HepG2 (cell line): ENCODE results near the gene SMIM38. TPM values are rescaled to one million over a fixed set of nuclear protein-coding genes. Genes with fewer than 3 reads are reported as not detected.

ENCODE experiments used
- ATAC-seq: fragments of 200-7000 bp; cut with Tn5 transposase; 3 replicates; pipeline ENCODE4 v1.9.1; 2020; ENCODE audit warnings: mild to moderate bottlenecking, moderate library complexity
- BruUV-seq: library from RNA; stranded (reverse); fragments of 400-500 nt; replicated peaks from 2 replicates; lab custom pipeline; 2021; lab: Mats Ljungman, UMichigan
- CTCF ChIA-PET: fragments of 300-600 bp; formaldehyde crosslinking; extraction: SDS; loops from one replicate; lab custom pipeline; 2021; ENCODE audit warnings: low total read pairs, inconsistent platforms, low intra/inter-chr PET ratio; lab: Yijun Ruan, JAX
- POLR2A ChIA-PET: fragments of 350-600 bp; sonication (Branson Sonifier 250); formaldehyde crosslinking; loops from one replicate; lab custom pipeline; 2020; ENCODE audit warnings: antibody characterized with exemption, inconsistent platforms; lab: Yijun Ruan, JAX
- DNase-seq: peaks from one replicate; pipeline ENCODE4 v3.0.0-alpha.2; 2015; ENCODE audit warnings: low spot score
- FAIRE-seq: peaks from 3 replicates; lab custom pipeline; 2011; peaks lifted over from hg19 to GRCh38; lab: Jason Lieb, UNC
- H2AFZ ChIP-seq: one replicate; pipeline ENCODE4 v1.6.1; 2011; ENCODE audit warnings: low read length, inconsistent platforms
- H3K27ac ChIP-seq: fragments of 300-600 bp; 3 replicates; pipeline ENCODE4 v1.8.0; 2011; ENCODE audit warnings: mixed run types, mild to moderate bottlenecking, mixed read lengths, low read length, inconsistent platforms; ENCODE audit not compliant: insufficient read depth; ENCODE audit errors: extremely low read length
- H3K27me3 ChIP-seq, 2 experiments: fragments of 200-600 bp in 1 of 2; 2 replicates in 1 of 2; 3 replicates in 1 of 2; pipeline versions ENCODE4 v1.6.0 to v1.8.0; 2011; ENCODE audit warnings: low read length in 2 of 2, mild to moderate bottlenecking in 2 of 2, moderate library complexity in 2 of 2, inconsistent platforms in 1 of 2; ENCODE audit not compliant: insufficient read depth in 2 of 2, control insufficient read depth in 1 of 2
- H3K36me3 ChIP-seq, 2 experiments: fragments of 200-600 bp in 1 of 2; replicated peaks in 1 of 2; 2 replicates in 1 of 2; 3 replicates in 1 of 2; pipeline versions ENCODE4 v1.5.1 to v1.8.0; 2011; ENCODE audit warnings: low read length in 2 of 2, inconsistent platforms in 1 of 2; ENCODE audit not compliant: insufficient read depth in 2 of 2, control insufficient read depth in 1 of 2
- H3K4me1 ChIP-seq: 2 replicates; pipeline ENCODE4 v1.5.1; 2012; ENCODE audit warnings: low read length, inconsistent platforms; ENCODE audit not compliant: insufficient read depth
- H3K4me2 ChIP-seq: 2 replicates; pipeline ENCODE4 v1.6.0; 2011; ENCODE audit warnings: low read depth, low read length, inconsistent platforms
- H3K4me3 ChIP-seq, 3 experiments: fragments of 200-600 bp in 1 of 3; sonication (generic), shearing (Covaris generic) in 1 of 3; replicated peaks in 1 of 3; 2 replicates each; pipeline ENCODE4 v1.5.1; 2011 to 2016; ENCODE audit warnings: low read length in 3 of 3, inconsistent platforms in 2 of 3, low read depth in 2 of 3, mild to moderate bottlenecking in 2 of 3, control low read depth in 1 of 3, mixed read lengths in 1 of 3; ENCODE audit not compliant: insufficient read depth in 1 of 3
- H3K79me2 ChIP-seq: one replicate; pipeline ENCODE4 v1.6.1; 2011; ENCODE audit warnings: low read length, inconsistent platforms; ENCODE audit not compliant: insufficient read depth
- H3K9ac ChIP-seq: 2 replicates; pipeline ENCODE4 v1.6.0; 2011; ENCODE audit warnings: mild to moderate bottlenecking, low read depth, low read length, inconsistent platforms; ENCODE audit not compliant: insufficient read depth
- H3K9me3 ChIP-seq: 2 replicates; pipeline ENCODE4 v1.5.1; 2012; ENCODE audit warnings: mild to moderate bottlenecking, low read length
- H4K20me1 ChIP-seq: 2 replicates; pipeline ENCODE4 v1.6.0; 2011; ENCODE audit warnings: inconsistent platforms, mild to moderate bottlenecking, low read length, moderate library complexity; ENCODE audit not compliant: insufficient read depth
- CREB1 ChIP-seq, 2 experiments: fragments of 450-650 bp in 1 of 2; IDR thresholded peaks; 2 replicates each; pipeline ENCODE4 v1.6.1; 2016 to 2017; ENCODE audit warnings: control low read depth in 1 of 2, mild to moderate bottlenecking in 1 of 2, missing compliant biosample characterization in 1 of 2, missing genetic modification characterization in 1 of 2
- PCBP1 ChIP-seq: fragments of 200-400 bp; formaldehyde crosslinking; IDR thresholded peaks from 2 replicates; pipeline ENCODE4 v1.6.1; 2017; ENCODE audit warnings: mild to moderate bottlenecking, low read depth, low read length, borderline replicate concordance
- WGBS: methylation state at CpG from one replicate; pipeline ENCODE4 v1.1.6; 2017; ENCODE audit warnings: low lambda C conversion rate; 5-methylcytosine and 5-hydroxymethylcytosine counted together
- in situ Hi-C: cut with HindIII; loops from 2 replicates; pipeline ENCODE4 v1.10.0; 2017; ENCODE audit warnings: low pct_unique_long_range_greater_than_20kb; ENCODE audit not compliant: extremely low pct_ligation_motif_present
- intact Hi-C: fragments of 100-400 bp; cut with micrococcal nuclease; formaldehyde crosslinking; loops from one replicate; pipeline ENCODE4 v1.10.0; 2022; ENCODE audit not compliant: unreplicated experiment
- polyA plus RNA-seq, 8 experiments: library from polyadenylated mRNA; depleted of rRNA in 3 of 8; stranded (reverse) in 7 of 8; unstranded in 1 of 8; fragments of >200 nt; fragmentation: Illumina TruSeq in 4 of 8; extraction: Trizol in 4 of 8; gene quantifications; 2 replicates each; pipeline versions ENCODE4 v1.2.1 to v1.2.3, GENCODE V29; 2011 to 2016; ENCODE audit warnings: low read depth in 4 of 8, missing spikeins in 1 of 8, mixed read lengths in 1 of 8; ENCODE audit not compliant: insufficient read depth in 1 of 8
- total RNA-seq, 5 experiments: library from RNA; depleted of rRNA; stranded (reverse); fragments of >200 nt; fragmentation: Illumina TruSeq; extraction: Trizol; gene quantifications; 2 replicates each; pipeline ENCODE4 v1.2.3, GENCODE V29; 2016; ENCODE audit warnings: low read depth in 1 of 5
- TF ChIP-seq, protein P1 (sequence below): sonication (generic); formaldehyde crosslinking; IDR thresholded peaks from 2 replicates; pipeline ENCODE4 v1.5.0; 2020; ENCODE audit warnings: missing genetic modification reagents

Gene SMIM38
- total and polyA plus RNA-seq, 2 of the 13 experiments (the other 11 are each of a cell fraction or from before 2014, with no cell fraction given): 0.30 to 0.40 TPM

DNA sequence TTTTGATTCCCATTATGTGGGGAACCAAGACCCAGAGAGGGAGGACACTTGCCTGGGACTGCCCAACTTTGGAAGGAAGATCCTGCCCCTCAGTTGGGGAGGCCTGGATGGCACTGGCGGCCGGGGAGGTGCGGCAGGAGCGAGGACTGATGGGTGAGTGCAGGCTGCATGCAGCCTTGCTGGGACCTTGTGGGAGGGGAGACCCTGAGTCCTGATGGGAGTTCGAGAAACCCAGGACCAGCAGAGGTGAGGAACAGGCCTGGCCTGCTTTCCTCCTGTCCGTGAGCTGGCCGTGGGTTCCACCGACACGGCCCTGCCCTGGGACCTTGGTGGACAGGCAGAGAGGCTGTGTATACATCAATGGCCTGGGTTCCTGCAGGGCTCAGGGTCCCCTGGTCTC is 19.3 kb upstream of the SMIM38 start:
- 73% methylated on average over 6 of the region's 9 CpGs for WGBS
- Histone ChIP-seq H3K9ac (no peak overlapping the region), H4K20me1 (no peaks in the 10 kb centered on the region), H3K4me1 (peaks cover 22% of the 10 kb centered on the region), H3K36me3 (no peaks in the 10 kb centered on the region), H2AFZ (no peak overlapping the region), H3K4me2 (no peak overlapping the region), H3K79me2 (no peaks in the 10 kb centered on the region), H3K27ac (no peak overlapping the region), H3K9me3 (peaks cover 5% of the 10 kb centered on the region; the same call in 1 of the 2 replicates)
- BruUV-seq: no TSS peak
- in situ Hi-C loops (no loop called here), intact Hi-C loops (no loop called here)
- no peak for ATAC-seq
- POLR2A ChIA-PET: no interaction called here
- no peak for FAIRE-seq
- DNase-seq: no peak
- TF ChIP-seq, protein P1, sequence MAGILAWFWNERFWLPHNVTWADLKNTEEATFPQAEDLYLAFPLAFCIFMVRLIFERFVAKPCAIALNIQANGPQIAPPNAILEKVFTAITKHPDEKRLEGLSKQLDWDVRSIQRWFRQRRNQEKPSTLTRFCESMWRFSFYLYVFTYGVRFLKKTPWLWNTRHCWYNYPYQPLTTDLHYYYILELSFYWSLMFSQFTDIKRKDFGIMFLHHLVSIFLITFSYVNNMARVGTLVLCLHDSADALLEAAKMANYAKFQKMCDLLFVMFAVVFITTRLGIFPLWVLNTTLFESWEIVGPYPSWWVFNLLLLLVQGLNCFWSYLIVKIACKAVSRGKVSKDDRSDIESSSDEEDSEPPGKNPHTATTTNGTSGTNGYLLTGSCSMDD (CRISPR knock-in tag): no peak
- TF ChIP-seq, all 625 proteins: peak for 0
- peaks cover 0 to 2% of the 10 kb centered on the region in 2 experiments; a peak in 1 of 5 replicates for H3K27me3 ChIP-seq
- no peak overlapping the region for H3K4me3 ChIP-seq
- CTCF ChIA-PET: no interaction called here

DNA sequence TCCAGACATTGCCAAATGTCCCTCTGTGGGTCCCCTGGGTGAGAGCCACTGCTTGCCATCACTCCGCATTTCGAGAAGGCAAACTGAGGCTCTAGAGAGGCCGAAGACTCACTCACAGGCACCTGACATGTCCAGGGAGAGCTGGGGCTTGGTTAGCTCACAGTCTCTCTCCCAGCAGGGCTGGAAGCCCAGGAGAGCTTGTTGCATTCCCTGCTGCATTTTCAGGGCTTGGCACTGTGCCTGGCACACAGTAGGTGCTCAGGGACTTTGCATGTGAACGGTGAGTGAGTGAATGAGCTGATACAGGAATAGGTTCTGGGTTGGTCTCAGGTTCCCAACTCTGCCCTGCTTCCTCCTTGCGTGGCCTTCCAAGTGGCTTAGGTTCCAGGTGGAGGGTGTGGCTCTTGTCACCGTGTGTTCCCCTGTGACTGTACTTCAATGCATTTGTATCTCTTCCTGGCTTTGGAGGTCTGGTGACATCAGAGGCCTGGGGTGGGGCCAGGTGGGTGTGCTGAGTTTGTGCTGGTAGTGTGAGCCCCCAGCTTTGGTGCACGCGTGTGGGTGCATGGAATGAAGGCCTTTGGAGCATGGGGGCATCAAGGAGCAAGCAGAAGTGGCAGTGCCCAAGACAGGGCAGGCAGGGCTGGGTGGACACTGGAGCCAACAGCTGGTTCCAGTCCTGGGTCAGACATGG is 18.4 kb upstream of the SMIM38 start:
- H3K4me1 ChIP-seq: peaks cover 16% of the 10 kb centered on the region
- 27% methylated on average over 4 of the region's 8 CpGs for WGBS
- H3K36me3 ChIP-seq: no peaks in the 10 kb centered on the region
- in situ Hi-C loops: no loop called here
- no peaks in the 10 kb centered on the region for H4K20me1 ChIP-seq
- POLR2A ChIA-PET: no interaction called here
- H3K9me3 ChIP-seq: peaks cover 5% of the 10 kb centered on the region; the same call in 1 of the 2 replicates
- no peak for ATAC-seq
- H2AFZ ChIP-seq: no peak overlapping the region
- no peaks in the 10 kb centered on the region for H3K79me2 ChIP-seq
- CTCF ChIA-PET: no interaction called here
- no peak for FAIRE-seq
- BruUV-seq: no TSS peak
- peaks cover 0 to 2% of the 10 kb centered on the region in 2 experiments; a peak in 1 of 5 replicates for H3K27me3 ChIP-seq
- H3K9ac ChIP-seq: no peak overlapping the region
- H3K4me2 ChIP-seq: no peak overlapping the region
- DNase-seq: no peak
- intact Hi-C loops: no loop called here
- no peak overlapping the region for H3K27ac ChIP-seq
- TF ChIP-seq PCBP1 (no peak), CREB1 (IDR thresholded peaks at IDR 0.05) (0 out of 2 replicates have a peak, but pooled peaks have one; percentile 7), CREB1 (CRISPR knock-in tag; IDR thresholded peaks at IDR 0.05) (no peak)
- TF ChIP-seq, all 625 proteins: peak for 1
- no peak overlapping the region for H3K4me3 ChIP-seq
